IMR-90 (cell line): Measurements from ENCODE around the gene SMC6. TPM values are rescaled to one million over a fixed set of nuclear protein-coding genes. Genes with fewer than 3 reads are reported as not detected.

Experiments used
- ATAC-seq: fragments of 200-7000 bp; cut with Tn5 transposase; 2 replicates; pipeline ENCODE4 v1.9.1; 2020; ENCODE audit warnings: low read depth, mild to moderate bottlenecking, moderate library complexity
- BruUV-seq: library from RNA; stranded (reverse); fragments of 400-500 nt; replicated peaks from 2 replicates; lab custom pipeline; 2021; lab: Mats Ljungman, UMichigan
- CTCF ChIA-PET: fragments of 300-600 bp; formaldehyde crosslinking; extraction: SDS; loops from one replicate; lab custom pipeline; 2021; ENCODE audit warnings: antibody characterized with exemption; lab: Yijun Ruan, JAX
- POLR2A ChIA-PET: fragments of 300-600 bp; sonication (Branson Sonifier 250); formaldehyde crosslinking; loops from one replicate; lab custom pipeline; 2022; ENCODE audit warnings: antibody characterized with exemption; ENCODE audit not compliant: unreplicated experiment; lab: Charles Lee
- DNase-seq: peaks from one replicate; pipeline ENCODE4 v3.0.0; 2013
- H2AFZ ChIP-seq: replicated peaks from 2 replicates; pipeline ENCODE3; 2013; ENCODE audit warnings: low read length, mild to moderate bottlenecking; ENCODE audit not compliant: poor library complexity
- H2AK5ac ChIP-seq: 2 replicates; pipeline ENCODE4 v1.6.1; 2013; ENCODE audit warnings: low read depth, low read length, inconsistent platforms
- H2AK9ac ChIP-seq: replicated peaks from 2 replicates; pipeline ENCODE3; 2013; ENCODE audit warnings: mild to moderate bottlenecking, low read depth, low read length, moderate library complexity; ENCODE audit not compliant: poor library complexity
- H2BK120ac ChIP-seq: 2 replicates; pipeline ENCODE4 v1.6.1; 2013; ENCODE audit warnings: low read depth, low read length, inconsistent platforms
- H2BK15ac ChIP-seq: 3 replicates; pipeline ENCODE4 v1.6.1; 2013; ENCODE audit warnings: low read depth, low read length, inconsistent platforms
- H2BK20ac ChIP-seq: 2 replicates; pipeline ENCODE4 v1.6.1; 2013; ENCODE audit warnings: low read depth, mild to moderate bottlenecking, inconsistent platforms, low read length, moderate library complexity
- H2BK5ac ChIP-seq: 2 replicates; pipeline ENCODE4 v1.6.1; 2013; ENCODE audit warnings: mild to moderate bottlenecking, low read depth, low read length, inconsistent platforms; ENCODE audit not compliant: poor library complexity, severe bottlenecking
- H3K14ac ChIP-seq: replicated peaks from 2 replicates; pipeline ENCODE4 v1.6.1; 2013; ENCODE audit warnings: low read depth, low read length, inconsistent platforms
- H3K18ac ChIP-seq: 2 replicates; pipeline ENCODE4 v1.6.1; 2013; ENCODE audit warnings: low read depth, low read length, control low read depth
- H3K23ac ChIP-seq: 2 replicates; pipeline ENCODE4 v1.6.1; 2013; ENCODE audit warnings: low read depth, low read length, inconsistent platforms
- H3K27ac ChIP-seq: 2 replicates; pipeline ENCODE4 v1.5.1; 2013; ENCODE audit warnings: mild to moderate bottlenecking, control low read depth, low read length; ENCODE audit not compliant: insufficient read depth
- H3K27me3 ChIP-seq: 2 replicates; pipeline ENCODE4 v1.6.1; 2013; ENCODE audit warnings: low read length; ENCODE audit not compliant: control insufficient read depth, insufficient read depth
- H3K36me3 ChIP-seq: 2 replicates; pipeline ENCODE4 v1.6.1; 2013; ENCODE audit warnings: low read length, mixed read lengths; ENCODE audit not compliant: control insufficient read depth, insufficient read depth
- H3K4ac ChIP-seq: 2 replicates; pipeline ENCODE4 v1.6.1; 2013; ENCODE audit warnings: low read depth, low read length, inconsistent platforms
- H3K4me1 ChIP-seq: 2 replicates; pipeline ENCODE4 v1.6.1; 2013; ENCODE audit warnings: low read length, mixed read lengths; ENCODE audit not compliant: control insufficient read depth, insufficient read depth
- H3K4me2 ChIP-seq: 2 replicates; pipeline ENCODE4 v1.6.1; 2013; ENCODE audit warnings: low read depth, mild to moderate bottlenecking, control low read depth, low read length, moderate library complexity
- H3K4me3 ChIP-seq: 2 replicates; pipeline ENCODE4 v1.5.1; 2013; ENCODE audit warnings: low read depth, mild to moderate bottlenecking, control low read depth, low read length, moderate library complexity; ENCODE audit not compliant: insufficient read depth
- H3K56ac ChIP-seq: 2 replicates; pipeline ENCODE4 v1.6.1; 2013; ENCODE audit warnings: low read length, inconsistent platforms; ENCODE audit not compliant: insufficient read depth; ENCODE audit errors: extremely low read depth
- H3K79me1 ChIP-seq, 2 experiments: 2 replicates each; pipeline ENCODE4 v1.6.1; 2013; ENCODE audit warnings: low read length in 2 of 2, inconsistent platforms in 1 of 2, low read depth in 1 of 2
- H3K9ac ChIP-seq: 2 replicates; pipeline ENCODE4 v1.6.1; 2013; ENCODE audit warnings: low read depth, low read length, control low read depth
- H3K9me1 ChIP-seq: 2 replicates; pipeline ENCODE4 v1.6.1; 2013; ENCODE audit warnings: low read length, inconsistent platforms; ENCODE audit not compliant: insufficient read depth
- H3K9me3 ChIP-seq: 2 replicates; pipeline ENCODE4 v1.6.1; 2013; ENCODE audit warnings: low read length; ENCODE audit not compliant: control insufficient read depth, insufficient read depth
- H4K20me1 ChIP-seq: 2 replicates; pipeline ENCODE4 v1.6.1; 2013; ENCODE audit warnings: low read length, inconsistent platforms; ENCODE audit not compliant: insufficient read depth
- H4K5ac ChIP-seq: 2 replicates; pipeline ENCODE4 v1.6.1; 2013; ENCODE audit warnings: mild to moderate bottlenecking, low read depth, low read length, control low read depth
- H4K8ac ChIP-seq, 2 experiments: 2 replicates each; pipeline ENCODE4 v1.6.1; 2013; ENCODE audit warnings: low read depth in 2 of 2, low read length in 2 of 2, control low read depth in 1 of 2, inconsistent platforms in 1 of 2
- H4K91ac ChIP-seq: 2 replicates; pipeline ENCODE4 v1.6.1; 2013; ENCODE audit warnings: low read depth, low read length, inconsistent platforms; ENCODE audit not compliant: insufficient read depth
- ELK1 ChIP-seq: fragments of 150-350 bp; IDR thresholded peaks from 2 replicates; pipeline ENCODE4 v1.6.1; 2016; ENCODE audit warnings: low read depth, mild to moderate bottlenecking, low read length, moderate library complexity, borderline replicate concordance
- MAFK ChIP-seq: IDR thresholded peaks from 2 replicates; pipeline ENCODE4 v1.6.1; 2012; ENCODE audit warnings: low read depth, low read length, improper control_type of control experiment
- MAZ ChIP-seq: IDR thresholded peaks from 2 replicates; pipeline ENCODE4 v1.6.1; 2012; ENCODE audit warnings: low read depth, mild to moderate bottlenecking, low read length, improper control_type of control experiment, moderate library complexity, borderline replicate concordance
- MXI1 ChIP-seq: IDR thresholded peaks from 2 replicates; pipeline ENCODE4 v1.6.1; 2012; ENCODE audit warnings: low read depth, mild to moderate bottlenecking, low read length, moderate library complexity, borderline replicate concordance
- NFE2L2 ChIP-seq: fragments of 150-350 bp; IDR thresholded peaks from 2 replicates; pipeline ENCODE4 v1.6.1; 2016; ENCODE audit warnings: low read depth, mild to moderate bottlenecking, low read length
- POLR2A ChIP-seq: IDR thresholded peaks from 2 replicates; pipeline ENCODE4 v1.6.1; 2012; ENCODE audit warnings: mild to moderate bottlenecking, low read depth, low read length
- SMC3 ChIP-seq: fragments of 150-350 bp; IDR thresholded peaks from 2 replicates; pipeline ENCODE4 v1.6.1; 2016; ENCODE audit warnings: low read depth, mild to moderate bottlenecking, antibody characterized with exemption, low read length, moderate library complexity
- WGBS, 2 experiments: methylation state at CpG; one replicate each; pipeline versions ENCODE4 v1.1.5 to v1.1.7; 2013; ENCODE audit warnings: missing lambda C conversion rate in 2 of 2; ENCODE audit not compliant: insufficient read length in 1 of 2; ENCODE audit errors: extremely low coverage in 2 of 2; 5-methylcytosine and 5-hydroxymethylcytosine counted together
- dilution Hi-C: fragments of 300-500 bp; cut with HindIII; formaldehyde crosslinking; loops from one replicate; pipeline ENCODE4 v1.14.3; 2018; ENCODE audit warnings: low sequenced_read_pairs; ENCODE audit not compliant: unreplicated experiment
- in situ Hi-C: fragments of 300-500 bp; cut with MboI; formaldehyde crosslinking; loops from 3 replicates; pipeline ENCODE4 v1.14.3; 2019; ENCODE audit warnings: low sequenced_read_pairs, inconsistent platforms, mixed read lengths
- intact Hi-C: fragments of 100-400 bp; cut with micrococcal nuclease; formaldehyde crosslinking; loops from 2 replicates; pipeline ENCODE4 v1.10.0; 2022
- polyA plus RNA-seq, 3 experiments: library from polyadenylated mRNA; depleted of rRNA; stranded (reverse); fragments of >200 nt; gene quantifications; 2 replicates each; pipeline ENCODE4 v1.2.3, GENCODE V29; 2012; ENCODE audit warnings: low replicate concordance in 1 of 3
- total RNA-seq: library from RNA; depleted of rRNA; stranded (reverse); fragments of >200 nt; gene quantifications from 2 replicates; pipeline ENCODE4 v1.2.3, GENCODE V29; 2012

SMC6 gene
- total and polyA plus RNA-seq, 2 of the 4 experiments (the other 2 are of a cell fraction), result 6.5 to 10.4 TPM

GRCh38 chr2:17793803-17794354 lies 40.3 kb upstream of the SMC6 start:
- CTCF ChIA-PET, result interaction anchor here (0.9 to 1.6 kb wide), 2 partner anchors 10 to 22 kb away, joined by 3 to 4 read pairs; no protein-coding TSS in a partner anchor
- Histone ChIP-seq H2BK20ac (no peak overlapping the region), H3K4me2 (no peak overlapping the region; the same call in 1 of the 2 replicates), H3K9me3 (no peaks in the 10 kb centered on the region), H3K14ac (no peak overlapping the region), H2BK120ac (no peak overlapping the region), H3K18ac (no peak overlapping the region), H3K27ac (no peak overlapping the region), H4K91ac (no peak overlapping the region), H2BK5ac (no peak overlapping the region), H4K8ac (no peak overlapping the region), H4K20me1 (no peaks in the 10 kb centered on the region), H3K4ac (no peak overlapping the region), H2AK9ac (no peak overlapping the region), H3K4me1 (peaks cover 6% of the 10 kb centered on the region), H3K79me1 (no peaks in the 10 kb centered on the region), H3K23ac (no peak overlapping the region), H3K36me3 (no peaks in the 10 kb centered on the region), H3K9ac (no peak overlapping the region), H3K27me3 (peaks cover 9% of the 10 kb centered on the region), H2BK15ac (no peak overlapping the region), H2AK5ac (no peak overlapping the region), H3K9me1 (peaks cover 7% of the 10 kb centered on the region), H4K5ac (no peak overlapping the region), H3K4me3 (no peak overlapping the region), H2AFZ (no peak overlapping the region), H3K56ac (no peak overlapping the region)
- POLR2A ChIA-PET, result no interaction called here
- TF ChIP-seq NFE2L2 (no peak), MAFK (no peak), POLR2A (no peak), MAZ (no peak), MXI1 (no peak), SMC3 (no peak), ELK1 (no peak)
- no TSS peak for BruUV-seq
- peak; percentile 72 for ATAC-seq
- dilution Hi-C loops (no loop called here), in situ Hi-C loops (no loop called here), intact Hi-C loops (no loop called here)
- 100% methylated on average over 1 of the region's 6 CpGs; no CpG with 5 or more reads in 1 of the 2 experiments for WGBS, 2 experiments
- DNase-seq, result peak; percentile 44
